ENCODE measurements around the gene TXNDC16.
A peak's percentile ranks its signal among the peaks of the same experiment; 100 is the strongest.
"Not testable (repeated sequence)": the region's sequence is repeated elsewhere in the genome, so short reads cannot be mapped to it uniquely, and the experiment has no call there.

TXNDC16 gene

DNA sequence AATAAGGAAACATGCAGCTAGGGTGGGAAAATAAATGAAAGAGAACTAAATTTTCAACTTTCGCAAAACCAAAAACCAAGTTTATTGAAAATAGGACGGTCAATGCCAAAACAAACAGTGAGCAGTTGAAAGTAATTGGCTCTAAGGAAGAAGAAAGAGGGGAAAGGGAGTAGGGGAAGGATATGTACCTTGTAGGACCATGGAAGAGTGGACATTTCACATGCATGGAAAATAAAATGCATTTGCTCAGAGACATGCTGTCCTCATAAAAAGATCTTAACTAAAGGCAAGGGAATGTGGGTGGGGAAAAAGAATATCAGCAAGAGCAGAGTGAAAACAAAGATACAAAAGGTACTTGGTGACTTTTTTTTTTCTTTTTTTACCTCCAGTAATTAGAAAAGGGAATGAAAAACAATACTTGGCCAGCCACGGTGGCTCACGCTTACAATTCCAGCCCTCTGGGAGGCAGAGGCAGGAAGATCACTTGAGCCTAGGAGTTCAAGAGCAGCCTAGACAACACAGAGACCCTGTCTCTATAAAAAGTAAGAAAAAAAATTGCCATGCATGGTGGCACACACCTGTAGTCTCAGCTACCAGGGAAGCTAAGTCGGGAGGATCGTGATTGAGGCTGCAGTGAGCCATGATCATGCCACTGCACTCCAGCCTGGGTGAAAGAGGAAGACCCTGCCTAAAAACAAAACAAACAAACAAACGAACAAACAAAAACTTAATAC lies 6.6 kb downstream of the TXNDC16 start:
- no peak for DNase-seq (ENCODE audit: low spot score)

DNA sequence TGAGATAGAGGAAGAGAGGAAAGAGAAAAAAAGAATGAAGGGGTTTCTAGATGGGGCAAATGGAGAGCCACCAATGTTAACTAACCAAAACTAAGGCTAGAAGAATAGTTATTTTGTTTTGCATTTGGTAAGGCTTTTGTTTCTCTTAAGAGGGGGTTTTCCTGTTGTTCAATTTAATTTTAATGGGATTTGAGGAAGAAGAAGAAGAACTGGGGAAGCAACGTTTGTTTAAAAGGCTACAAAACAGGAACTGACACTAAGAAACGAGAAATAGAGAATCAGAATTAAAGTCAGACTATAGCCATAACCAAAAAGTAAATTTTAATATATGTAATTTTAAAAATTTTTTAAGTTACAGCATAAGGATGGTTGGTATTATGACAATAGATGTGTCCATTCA lies 13.7 kb downstream of the TXNDC16 start:
- no peak for DNase-seq (ENCODE audit: low spot score)

DNA sequence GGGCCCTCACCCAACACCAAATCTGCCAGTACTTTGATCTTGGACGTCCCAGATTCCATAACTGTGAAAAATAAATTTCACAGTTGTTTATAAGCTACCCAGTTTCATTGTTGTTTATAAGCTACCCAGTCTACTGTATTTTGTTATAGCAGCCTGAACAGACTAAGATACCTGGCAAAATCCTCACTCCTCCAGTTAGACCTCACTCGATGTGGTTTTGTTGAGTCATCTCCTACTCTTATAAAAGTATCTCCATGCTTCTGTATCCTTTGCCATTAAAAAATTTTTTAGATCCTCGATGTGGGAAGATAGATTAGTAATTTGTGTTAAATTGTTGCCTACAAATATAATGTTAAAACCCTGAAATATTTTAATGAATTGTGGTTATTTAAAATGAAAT lies 16.0 kb downstream of the TXNDC16 start:
- DNase-seq (ENCODE audit: low spot score): no peak

DNA sequence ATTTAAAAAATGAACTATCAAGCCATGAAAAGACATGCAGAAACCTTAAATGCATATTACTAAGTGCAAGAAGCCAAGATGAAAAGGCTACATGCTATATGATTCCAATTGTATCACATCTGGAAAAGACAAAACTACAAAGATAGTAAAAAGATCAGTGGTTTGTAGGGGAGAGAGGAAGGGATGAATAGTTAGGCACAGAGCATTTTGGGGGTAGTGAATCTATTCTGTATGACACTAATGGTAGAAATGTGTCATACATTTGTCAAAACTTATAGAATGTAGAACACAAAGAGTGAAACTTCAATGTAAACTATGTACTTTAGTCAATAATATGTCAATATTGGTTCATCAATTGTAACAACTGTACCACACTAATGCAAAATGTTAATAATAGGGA lies 20.8 kb downstream of the TXNDC16 start:
- DNase-seq (ENCODE audit: low spot score): no peak

DNA sequence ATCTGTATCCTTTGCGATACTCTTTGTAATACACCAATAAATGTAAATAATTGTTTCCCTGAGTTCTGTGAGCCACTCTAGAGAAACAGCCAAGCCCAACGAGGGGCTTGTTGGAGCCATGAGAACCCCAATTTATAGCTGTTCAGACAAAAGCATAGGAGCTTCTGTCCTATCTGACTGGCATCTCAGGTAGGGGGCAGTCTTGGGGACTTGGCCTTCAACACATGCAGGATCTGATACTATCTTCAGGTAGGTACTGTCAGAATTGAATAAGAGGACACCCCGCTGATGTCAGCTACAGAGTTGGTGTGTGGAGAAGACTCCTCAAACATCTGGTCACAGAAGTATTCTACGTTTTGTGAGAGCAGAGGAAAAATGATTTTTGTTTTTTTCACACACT lies 25.3 kb downstream of the TXNDC16 start:
- DNase-seq (ENCODE audit: low spot score): no peak

DNA sequence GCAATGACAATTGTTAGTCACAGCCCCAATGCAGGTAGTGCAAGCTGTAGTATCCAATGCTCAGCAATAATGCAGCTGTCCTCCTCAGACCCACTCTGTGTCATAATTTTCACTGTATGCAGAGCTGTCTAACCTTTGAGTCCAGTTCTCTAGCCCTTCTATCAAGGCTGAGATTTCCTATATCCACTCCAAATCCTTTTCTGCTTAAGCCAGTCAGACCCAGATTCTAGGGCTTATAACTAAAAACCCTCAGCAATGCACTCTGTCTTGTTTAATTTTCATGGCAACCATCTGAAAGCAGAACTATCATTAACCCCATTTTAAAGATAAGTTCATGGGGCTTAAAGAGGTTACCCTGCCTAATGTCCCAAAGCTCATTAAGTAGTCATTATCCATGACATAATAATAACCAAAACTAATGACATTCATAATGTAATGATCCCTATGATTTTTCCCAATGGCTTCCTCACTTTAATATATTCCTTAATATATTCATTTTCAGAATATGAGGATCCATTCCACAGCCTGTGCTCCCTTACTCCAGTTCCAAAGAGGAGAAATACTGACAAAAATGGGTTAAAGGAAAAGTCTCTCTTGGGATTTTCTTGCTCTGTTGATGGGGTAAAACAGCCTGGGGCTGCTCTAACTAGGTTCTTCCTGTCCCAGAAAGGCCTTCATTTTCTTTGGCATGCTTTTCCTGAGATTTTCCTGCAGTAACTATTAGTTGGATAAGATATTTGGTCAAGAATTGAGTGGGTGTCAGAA lies 29.5 kb downstream of the TXNDC16 start:
- DNase-seq (ENCODE audit: low spot score): no peak

DNA sequence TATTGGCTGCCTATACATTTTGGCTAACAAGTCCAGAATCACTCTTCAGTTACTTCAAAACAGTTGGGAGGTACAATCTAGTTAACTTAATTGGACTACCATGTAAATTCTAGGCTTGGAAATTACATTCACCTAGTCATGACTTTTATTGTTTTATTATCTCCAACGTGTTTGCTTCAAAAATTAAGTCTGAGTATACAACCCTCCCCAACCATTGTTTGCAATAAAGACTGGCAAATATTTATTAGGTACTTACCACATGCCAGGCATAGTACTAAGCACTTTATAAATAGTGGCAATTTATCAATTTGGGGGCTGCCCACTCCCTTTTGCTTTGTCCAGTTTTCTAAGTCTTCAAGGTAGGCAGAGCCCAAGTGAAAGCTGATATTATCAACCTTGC lies 30.3 kb downstream of the TXNDC16 start:
- no peak for DNase-seq (ENCODE audit: low spot score)

DNA sequence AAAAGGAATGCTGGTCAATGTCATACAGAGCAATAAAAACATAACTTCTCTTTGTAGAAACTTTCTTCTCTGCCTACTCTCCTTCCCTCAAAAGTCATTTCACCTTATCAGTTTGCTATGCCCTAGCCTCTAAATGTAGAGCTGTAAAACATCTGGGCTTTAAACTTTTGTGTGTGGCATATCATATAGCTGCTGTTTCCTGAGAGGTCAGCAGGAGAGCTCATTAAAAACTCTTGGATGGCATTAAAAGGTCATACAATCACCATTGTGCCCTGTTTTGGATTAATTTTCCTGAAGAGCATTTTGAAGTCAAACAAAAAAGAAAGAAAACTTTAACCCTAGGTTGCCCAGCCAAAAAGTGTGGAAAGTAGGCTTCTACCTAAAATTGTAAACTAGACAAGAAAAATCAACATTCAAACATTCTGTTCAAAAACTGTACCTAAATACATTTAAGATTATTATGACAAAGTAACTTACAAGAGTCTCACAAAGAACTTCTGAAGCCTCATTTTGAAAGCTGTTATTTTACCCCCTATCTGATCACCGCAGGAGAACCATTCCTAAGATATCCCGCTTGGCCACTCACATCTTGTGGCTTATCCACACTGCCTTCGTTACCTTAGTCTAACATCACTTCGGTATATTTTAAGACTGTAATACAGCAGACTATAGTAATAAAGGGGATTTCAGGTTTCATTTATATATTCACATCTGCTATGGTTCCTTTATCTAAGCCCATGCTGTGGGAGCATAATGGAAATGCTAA lies 38.1 kb downstream of the TXNDC16 start:
- no peak for DNase-seq (ENCODE audit: low spot score)

DNA sequence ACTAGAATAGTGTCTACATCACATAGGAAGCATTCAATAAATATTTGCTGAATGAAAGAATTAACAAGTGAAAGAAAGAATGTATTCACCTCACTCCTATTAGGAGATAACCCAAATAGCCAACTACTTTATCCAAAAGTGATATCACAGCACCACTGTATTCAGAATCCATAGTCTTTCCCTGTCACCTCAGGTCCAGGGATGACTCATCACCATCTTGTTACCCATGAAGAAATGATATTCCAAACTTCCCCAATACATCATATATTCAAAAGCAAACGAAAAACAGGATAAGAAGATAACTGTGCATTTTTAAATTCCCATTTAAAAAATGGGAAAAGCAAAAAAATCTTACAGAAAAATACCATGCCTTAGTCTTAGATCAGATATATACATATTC lies 39.1 kb downstream of the TXNDC16 start:
- no peak for DNase-seq (ENCODE audit: low spot score)

DNA sequence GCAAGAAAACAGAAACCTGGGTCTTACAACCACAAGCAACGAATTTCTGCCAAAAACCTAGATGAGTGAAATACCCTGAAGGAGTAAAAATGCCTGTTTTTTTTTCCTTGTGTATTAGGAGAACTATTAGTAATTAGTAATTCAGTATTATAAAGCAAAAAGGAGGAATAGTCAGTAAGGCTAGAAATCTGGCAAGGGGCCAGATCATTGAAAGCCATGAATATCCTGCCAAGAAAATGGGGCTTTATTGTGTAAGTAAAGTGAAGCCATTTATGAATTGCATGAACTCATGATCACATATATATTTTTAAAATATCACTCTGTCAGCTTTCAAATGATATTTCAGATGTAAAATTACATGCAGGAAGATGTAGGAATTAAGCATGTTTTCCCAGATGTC lies 57.9 kb downstream of the TXNDC16 start:
- no peak for DNase-seq (ENCODE audit: low spot score)

DNA sequence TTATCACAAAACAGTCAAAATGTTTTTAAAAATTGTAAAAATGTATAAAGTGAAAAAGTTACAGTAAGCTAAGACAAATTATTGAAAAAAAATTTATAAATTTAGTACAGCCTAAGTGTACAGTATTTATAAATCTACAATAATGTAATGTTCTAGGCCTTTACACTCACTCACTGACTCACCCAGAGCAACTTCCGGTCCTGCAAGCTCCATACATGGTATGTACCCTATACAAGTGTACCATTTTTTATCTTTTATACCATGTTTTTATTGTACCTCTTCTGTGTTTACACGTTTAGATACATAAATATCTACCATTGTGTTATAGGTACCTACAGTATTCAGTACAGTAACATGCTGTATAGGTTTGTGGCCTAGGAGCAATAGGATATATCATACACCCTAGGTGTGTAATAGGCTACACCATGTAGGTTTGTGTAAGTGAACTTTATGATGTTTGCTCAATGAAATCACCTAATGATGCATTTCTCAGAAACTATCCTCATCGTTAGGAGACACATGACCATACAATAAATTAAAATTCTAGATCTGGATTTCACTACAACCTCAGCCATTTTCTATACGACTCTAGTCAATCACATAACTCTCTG lies 66.8 kb downstream of the TXNDC16 start:
- DNase-seq (ENCODE audit: low spot score): no peak

DNA sequence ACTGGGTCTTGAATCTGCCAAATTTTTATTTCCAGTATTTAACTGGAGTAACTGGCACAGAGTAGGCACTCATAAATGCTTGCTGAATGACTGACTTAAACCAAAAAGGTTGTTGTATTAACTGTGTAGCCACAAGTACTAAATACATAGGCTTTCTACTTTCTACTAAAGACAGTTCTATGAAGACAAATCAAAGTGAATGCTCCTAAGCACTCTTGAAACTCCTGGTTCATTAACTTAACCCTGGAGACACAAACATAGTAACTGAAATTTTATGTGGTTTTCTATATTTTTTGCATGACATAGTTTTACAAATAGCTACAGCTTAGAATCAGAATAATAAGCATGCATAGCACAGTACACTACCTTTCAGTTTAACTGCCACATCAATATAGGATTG lies 70.4 kb downstream of the TXNDC16 start:
- DNase-seq (ENCODE audit: low spot score): no peak

DNA sequence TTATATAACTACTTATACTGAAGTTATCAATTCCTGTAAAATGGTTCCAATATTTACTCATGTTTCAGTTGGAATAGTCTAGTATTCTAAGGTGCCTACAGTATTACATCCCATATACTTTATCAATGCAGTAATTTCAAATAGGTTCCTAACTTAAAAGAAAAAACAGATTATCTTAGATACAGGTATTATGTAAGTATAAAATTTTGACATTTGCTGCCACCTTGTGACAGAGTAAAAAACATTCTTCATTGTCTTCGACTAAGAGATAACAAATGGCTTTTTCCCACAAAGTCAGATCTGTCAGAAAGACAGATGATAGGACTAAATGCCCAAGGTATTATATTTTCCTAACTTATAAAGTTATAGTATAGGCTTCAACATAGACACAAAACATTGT lies 78.7 kb downstream of the TXNDC16 start:
- peak; percentile 51 for DNase-seq (ENCODE audit: low spot score)

DNA sequence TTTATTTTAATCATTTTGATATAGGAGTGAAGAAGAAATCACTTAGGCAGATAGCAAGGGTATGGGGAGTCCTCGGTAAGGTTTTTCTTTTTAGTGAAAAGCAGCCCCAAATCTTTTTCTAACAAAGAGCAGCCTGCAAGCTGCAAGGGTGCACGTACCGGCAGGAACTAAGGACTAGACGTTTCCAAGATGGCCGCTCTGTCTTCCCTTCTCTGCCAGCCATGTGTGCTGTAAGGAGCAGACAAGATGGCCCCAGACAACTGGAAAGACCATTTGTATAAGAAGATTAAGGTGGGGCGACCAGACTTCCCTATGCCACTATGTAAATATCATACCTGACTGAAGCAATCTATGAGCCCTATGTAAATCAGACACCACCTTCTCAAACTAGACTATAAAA lies 79.6 kb downstream of the TXNDC16 start:
- DNase-seq (ENCODE audit: low spot score): no peak

DNA sequence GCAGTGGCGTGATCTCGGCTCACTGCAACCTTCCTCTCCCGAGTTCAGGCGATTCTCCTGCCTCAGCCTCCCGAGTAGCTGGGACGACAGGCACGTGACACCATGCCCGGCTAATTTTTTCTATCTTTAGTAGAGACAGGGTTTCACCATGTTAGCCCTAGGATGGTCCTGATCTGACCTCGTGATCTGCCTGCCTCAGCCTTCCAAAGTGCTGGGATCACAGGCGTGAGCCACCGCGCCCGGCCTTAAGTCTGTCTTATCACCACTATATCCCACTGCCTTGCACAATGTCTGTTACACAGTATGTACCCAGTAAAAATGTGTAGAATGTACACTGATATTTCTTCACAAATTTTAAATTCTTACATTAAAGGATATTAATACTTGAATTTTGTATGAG lies 80.1 kb downstream of the TXNDC16 start:
- not testable (repeated sequence) for DNase-seq (ENCODE audit: low spot score)

DNA sequence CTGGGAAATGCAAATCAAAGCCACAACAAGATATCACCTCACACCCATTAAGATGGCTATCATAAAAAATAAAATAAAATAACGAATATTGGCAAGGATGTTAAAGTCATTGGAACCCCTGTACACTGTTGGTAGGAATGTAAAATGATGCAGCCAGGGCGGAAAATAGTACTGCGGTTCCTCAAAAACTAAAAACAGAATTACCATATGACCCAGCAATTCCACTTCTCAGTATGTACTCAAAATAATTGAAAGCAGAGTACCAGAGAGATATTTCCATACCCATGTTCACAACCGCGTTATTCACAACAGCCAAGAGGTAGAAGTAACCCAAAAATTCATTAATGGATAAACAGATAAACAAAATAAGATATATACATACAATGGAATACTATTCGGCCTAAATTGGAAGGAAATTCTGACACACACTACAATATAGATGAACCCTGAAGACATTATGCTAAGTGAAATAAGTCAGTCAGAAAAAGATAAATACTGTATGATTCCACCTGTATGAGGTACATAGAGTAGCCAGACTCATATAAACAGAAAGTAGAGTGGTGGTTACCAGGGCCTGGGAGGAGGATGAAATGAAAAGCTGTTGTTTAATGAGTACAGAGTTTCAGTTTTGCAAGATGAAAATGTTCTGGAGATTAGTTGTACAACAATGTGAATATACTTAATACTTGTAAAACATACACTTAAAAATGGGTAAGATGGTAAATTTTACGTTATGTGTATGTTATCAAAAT lies 84.6 kb downstream of the TXNDC16 start:
- DNase-seq (ENCODE audit: low spot score): no peak

DNA sequence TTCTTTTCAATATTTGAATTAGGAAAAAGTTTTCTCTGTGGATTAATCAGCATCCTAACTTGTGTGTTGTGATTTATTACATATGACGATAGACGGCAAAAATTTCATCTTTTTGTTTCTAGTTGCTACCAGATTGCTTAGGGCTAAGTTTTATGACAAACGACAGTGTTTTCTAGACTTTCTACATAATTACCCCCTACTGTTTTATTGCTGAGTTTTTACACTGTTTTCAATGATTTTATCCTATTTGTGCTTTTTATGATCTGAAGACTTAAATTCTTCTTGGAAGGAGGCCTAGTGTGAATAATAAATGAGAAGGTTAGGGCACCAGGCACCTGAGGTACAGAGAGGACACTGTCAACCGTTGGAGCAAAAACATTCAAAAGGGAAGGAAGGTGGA lies 88.1 kb downstream of the TXNDC16 start:
- no peak for DNase-seq (ENCODE audit: low spot score)

DNA sequence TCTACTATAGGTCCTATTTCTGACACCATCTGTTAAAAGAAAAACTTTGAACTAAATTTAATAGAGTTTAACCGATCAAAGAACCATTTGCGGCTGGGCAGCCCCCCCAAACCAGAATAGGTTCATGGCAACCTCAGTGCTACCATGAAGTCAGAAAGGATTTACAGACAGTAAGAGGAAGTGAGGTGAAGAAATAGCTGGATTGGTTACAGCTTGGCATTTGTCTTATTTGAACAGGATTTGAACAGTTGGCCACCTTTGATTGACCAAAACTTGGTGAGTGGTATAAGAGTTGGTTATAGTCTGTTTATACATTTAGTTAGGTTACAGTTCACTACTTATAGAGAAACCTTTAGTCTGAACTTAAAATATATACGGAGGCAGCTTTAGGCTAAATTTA lies 88.9 kb downstream of the TXNDC16 start:
- DNase-seq (ENCODE audit: low spot score): no peak

DNA sequence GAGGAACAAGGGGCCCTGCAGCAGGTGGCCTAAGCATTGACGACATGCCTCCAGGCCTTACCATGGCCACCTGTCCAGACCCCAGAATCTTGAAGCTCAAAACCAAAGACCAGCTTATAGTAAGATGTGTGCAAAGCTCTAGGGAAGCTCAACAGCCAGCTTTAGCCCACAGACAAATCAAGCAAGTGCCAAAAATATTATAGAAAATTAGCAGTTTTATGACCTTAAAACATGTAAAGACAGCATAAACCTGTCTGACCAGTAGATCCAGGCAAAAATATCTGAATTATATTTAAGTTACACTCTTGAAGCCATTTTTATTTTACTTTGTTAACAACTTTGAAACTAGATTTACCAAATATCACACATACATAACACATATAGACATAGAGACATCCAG lies 90.6 kb downstream of the TXNDC16 start:
- no peak for DNase-seq (ENCODE audit: low spot score)

DNA sequence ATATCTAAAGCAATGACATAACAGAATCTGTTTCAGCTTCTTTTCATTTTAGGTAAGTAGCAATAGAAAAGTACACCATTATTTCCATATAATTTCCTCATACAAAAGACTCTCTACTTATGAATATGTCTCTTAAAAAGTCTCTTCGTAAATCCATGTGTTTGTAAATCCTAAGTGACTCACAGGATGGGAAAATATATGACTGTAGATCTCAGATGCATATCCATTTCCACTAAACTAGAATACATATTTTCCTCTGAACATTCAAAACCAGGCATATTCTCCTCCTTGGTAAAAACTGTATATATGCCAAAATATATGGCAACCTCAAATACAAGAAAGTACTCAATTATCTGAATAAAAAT lies 93.6 kb downstream of the TXNDC16 start:
- no peak for DNase-seq (ENCODE audit: low spot score)

DNA sequence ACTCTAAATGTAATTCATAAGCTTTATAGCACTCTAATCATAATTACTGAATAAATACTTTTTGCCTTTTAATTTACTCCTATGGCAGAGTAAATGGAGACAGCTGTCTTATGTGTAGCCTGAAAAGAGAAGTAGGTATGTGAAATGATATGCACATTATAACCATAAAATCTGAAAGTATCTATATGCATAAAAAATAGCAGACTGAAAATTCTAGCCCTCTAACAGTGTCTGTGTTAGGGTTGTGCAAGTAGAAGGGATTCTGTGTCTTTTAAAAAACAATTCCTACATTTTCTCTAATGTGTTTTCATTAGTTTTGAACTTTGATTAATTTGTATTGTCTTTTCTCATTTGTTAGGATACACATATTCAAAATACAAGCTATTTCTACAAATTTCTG lies 94.9 kb downstream of the TXNDC16 start:
- no peak for DNase-seq (ENCODE audit: low spot score)
